K562 (cell line): ENCODE data around the gene ITSN1.

Source experiments
- SOX6 ChIP-seq: fragments of 450-650 bp; IDR thresholded peaks from 2 replicates; pipeline ENCODE4 v1.6.1; 2014; ENCODE audit warnings: mild to moderate bottlenecking
- TF ChIP-seq, protein P1 (sequence below): fragments of 450-650 bp; IDR thresholded peaks from 2 replicates; pipeline ENCODE4 v1.6.1; 2016; ENCODE audit warnings: antibody characterized with exemption

DNA sequence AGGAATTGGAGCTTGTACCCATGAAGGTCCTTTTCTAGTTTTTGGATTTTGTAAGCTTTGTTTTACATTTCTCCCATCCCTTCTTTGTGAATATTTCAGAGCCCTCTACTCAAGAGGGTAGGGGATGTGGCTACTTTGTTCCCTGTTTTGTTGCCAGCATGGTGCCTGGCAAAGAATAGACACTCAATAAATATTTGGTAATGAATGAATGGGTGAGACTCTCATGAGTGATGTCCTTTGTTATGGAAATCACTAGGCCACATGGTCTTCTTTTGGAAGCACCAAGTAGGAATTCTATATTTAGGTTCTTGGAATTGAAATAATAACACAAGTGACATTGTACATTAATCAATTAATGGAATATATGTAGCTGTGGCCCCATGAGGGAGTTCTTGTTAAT, 300.1 kb downstream of the ITSN1 start:
- TF ChIP-seq, protein P1, sequence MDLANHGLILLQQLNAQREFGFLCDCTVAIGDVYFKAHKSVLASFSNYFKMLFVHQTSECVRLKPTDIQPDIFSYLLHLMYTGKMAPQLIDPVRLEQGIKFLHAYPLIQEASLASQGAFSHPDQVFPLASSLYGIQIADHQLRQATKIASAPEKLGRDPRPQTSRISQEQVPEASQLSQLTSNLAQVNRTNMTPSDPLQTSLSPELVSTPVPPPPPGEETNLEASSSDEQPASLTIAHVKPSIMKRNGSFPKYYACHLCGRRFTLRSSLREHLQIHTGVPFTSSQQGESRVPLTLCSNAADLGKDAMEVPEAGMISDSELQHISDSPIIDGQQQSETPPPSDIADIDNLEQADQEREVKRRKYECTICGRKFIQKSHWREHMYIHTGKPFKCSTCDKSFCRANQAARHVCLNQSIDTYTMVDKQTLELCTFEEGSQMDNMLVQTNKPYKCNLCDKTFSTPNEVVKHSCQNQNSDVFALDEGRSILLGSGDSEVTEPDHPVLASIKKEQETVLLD, result no peak
- TF ChIP-seq SOX6, result no peak
